GOT3 (cell line): Measurements from ENCODE around the gene ZNF79.

Experiments
- DNase-seq: peaks from one replicate; lab custom pipeline; 2025; ENCODE audit warnings: mixed read lengths; lab: John Stamatoyannopoulos, UW

ZNF79 gene

GRCh38 chr9:127423934-127424675 lies at the start of gene ZNF79:
TSS of gene ZNF79 (plus strand) at chr9:127424382. CDS start at chr9:127424788, 406 bp downstream.
- peak; percentile 66 for DNase-seq

- DNase-seq, result no peak
Observed at GRCh38 chr9:127380479-127380878, 43.7 kb upstream of the ZNF79 start.

GRCh38 chr9:127382541-127382940 lies 41.6 kb upstream of the ZNF79 start:
- no peak for DNase-seq

- DNase-seq, result no peak
Observed at GRCh38 chr9:127384016-127384730, 40.0 kb upstream of the ZNF79 start.

- no peak for DNase-seq
Observed at GRCh38 chr9:127384901-127385300, 39.3 kb upstream of the ZNF79 start.

GRCh38 chr9:127386249-127386648 lies 37.9 kb upstream of the ZNF79 start:
- no peak for DNase-seq

GRCh38 chr9:127386981-127387380 lies 37.2 kb upstream of the ZNF79 start:
- no peak for DNase-seq

GRCh38 chr9:127388037-127388855 lies 35.9 kb upstream of the ZNF79 start:
- DNase-seq, result peak; percentile 52

GRCh38 chr9:127388856-127389238 lies 35.3 kb upstream of the ZNF79 start:
- no peak for DNase-seq

GRCh38 chr9:127389381-127390247 lies 34.6 kb upstream of the ZNF79 start:
- DNase-seq, result no peak

- DNase-seq, result no peak
Observed at GRCh38 chr9:127390248-127390545, 34.0 kb upstream of the ZNF79 start.

- DNase-seq, result no peak
Observed at GRCh38 chr9:127390563-127390962, 33.6 kb upstream of the ZNF79 start.

- no peak for DNase-seq
Observed at GRCh38 chr9:127392166-127392565, 32.0 kb upstream of the ZNF79 start.

GRCh38 chr9:127392976-127393375 lies 31.2 kb upstream of the ZNF79 start:
- no peak for DNase-seq

- no peak for DNase-seq
Observed at GRCh38 chr9:127393645-127394044, 30.5 kb upstream of the ZNF79 start.

- no peak for DNase-seq
Observed at GRCh38 chr9:127395497-127396252, 28.5 kb upstream of the ZNF79 start.

GRCh38 chr9:127396253-127396807 lies 27.9 kb upstream of the ZNF79 start:
- DNase-seq, result no peak

- DNase-seq, result peak; percentile 48
Observed at GRCh38 chr9:127396808-127397645, 27.2 kb upstream of the ZNF79 start, which contains the start of gene SLC2A8. TSS of gene SLC2A8 (plus strand) at chr9:127397169. CDS start at chr9:127397231, 62 bp downstream.

- no peak for DNase-seq
Observed at GRCh38 chr9:127397646-127398274, 26.4 kb upstream of the ZNF79 start.
